ENCODE measurements around the gene DMBX1.

- TF ChIP-seq CTCF (IDR thresholded peaks at IDR 0.05; ENCODE audit: poor library complexity, severe bottlenecking) = no peak
- no peak for TF ChIP-seq TAF1 (IDR thresholded peaks at IDR 0.05; ENCODE audit: low read depth)
- no peak for TF ChIP-seq EP300 (conservative IDR thresholded peaks at IDR 0.05; ENCODE audit: poor library complexity, severe bottlenecking)
- no peak for TF ChIP-seq POLR2AphosphoS5 (IDR thresholded peaks at IDR 0.05)
- TF ChIP-seq EZH2 (IDR thresholded peaks at IDR 0.05; ENCODE audit: borderline replicate concordance, insufficient read depth, low read length, poor library complexity, severe bottlenecking) = no peak
- TF ChIP-seq MXI1 (conservative IDR thresholded peaks at IDR 0.05; ENCODE audit: poor library complexity, severe bottlenecking) = no peak
- no peak for TF ChIP-seq RAD21 (conservative IDR thresholded peaks at IDR 0.05)
- TF ChIP-seq REST (IDR thresholded peaks at IDR 0.05; ENCODE audit: borderline replicate concordance) = no peak
Observed at GRCh38 chr1:46517932-46518498, 28.4 kb downstream of the DMBX1 start.

Data from neural cell (in vitro differentiated cells).